Duodenal mucosa (tissue), 2 donors: ENCODE data around the gene CMTM2.
"Not testable (repeated sequence)": the region's sequence is repeated elsewhere in the genome, so short reads cannot be mapped to it uniquely, and the experiment has no call there.

ENCODE experiments used
- H3K27ac ChIP-seq: one replicate; pipeline ENCODE4 v1.7.0; 2013; ENCODE audit warnings: low read depth, low read length
- H3K27me3 ChIP-seq, 2 donors: one replicate each; pipeline ENCODE4 v1.7.0; 2013; ENCODE audit warnings: low read length in 2 of 2, control low read depth in 1 of 2; ENCODE audit not compliant: insufficient read depth in 2 of 2, control insufficient read depth in 1 of 2
- H3K36me3 ChIP-seq, 2 donors: one replicate each; pipeline ENCODE4 v1.7.0; 2013; ENCODE audit warnings: low read length in 2 of 2, control low read depth in 1 of 2; ENCODE audit not compliant: insufficient read depth in 2 of 2, control insufficient read depth in 1 of 2
- H3K4me1 ChIP-seq, 2 donors: one replicate each; pipeline ENCODE4 v1.7.0; 2013; ENCODE audit warnings: low read length in 2 of 2, control low read depth in 1 of 2; ENCODE audit not compliant: insufficient read depth in 2 of 2, control insufficient read depth in 1 of 2
- H3K4me3 ChIP-seq, 2 donors: one replicate each; pipeline ENCODE4 v1.7.0; 2013; ENCODE audit warnings: low read length in 2 of 2, low read depth in 1 of 2
- H3K9ac ChIP-seq, 2 donors: one replicate each; pipeline ENCODE4 v1.7.0; 2013; ENCODE audit warnings: low read length in 2 of 2, low read depth in 1 of 2
- H3K9me3 ChIP-seq, 2 donors: one replicate each; pipeline ENCODE4 v1.7.0; 2013; ENCODE audit warnings: low read length in 2 of 2, control low read depth in 1 of 2; ENCODE audit not compliant: control insufficient read depth in 1 of 2

CMTM2 gene

GRCh38 chr16:66596559-66596958 lies 17.3 kb downstream of the CMTM2 start:
- H3K27ac ChIP-seq, H3K4me3 ChIP-seq, H3K36me3 ChIP-seq, H3K27me3 ChIP-seq, H3K9ac ChIP-seq, H3K9me3 ChIP-seq, H3K4me1 ChIP-seq: not testable (repeated sequence)

GRCh38 chr16:66596986-66597848 lies 18.0 kb downstream of the CMTM2 start:
- H3K4me3 ChIP-seq = no peak overlapping the region
- H3K27ac ChIP-seq = no peak overlapping the region
- no peaks in the 10 kb centered on the region for H3K27me3 ChIP-seq
- H3K9me3 ChIP-seq = no peaks in the 10 kb centered on the region
- H3K4me1 ChIP-seq = no peaks in the 10 kb centered on the region
- H3K36me3 ChIP-seq = no peaks in the 10 kb centered on the region
- H3K9ac ChIP-seq = no peak overlapping the region

GRCh38 chr16:66598111-66598510 lies 18.8 kb downstream of the CMTM2 start:
- no peaks in the 10 kb centered on the region for H3K4me1 ChIP-seq

GRCh38 chr16:66599726-66600125 lies 20.5 kb downstream of the CMTM2 start:
- Histone ChIP-seq H3K4me1 (peaks cover 0 to 5% of the 10 kb centered on the region in 2 donors), H3K36me3 (no peaks in the 10 kb centered on the region), H3K9ac (no peak overlapping the region), H3K27ac (no peak overlapping the region), H3K27me3 (peaks cover 0 to 4% of the 10 kb centered on the region in 2 donors), H3K4me3 (no peak overlapping the region), H3K9me3 (no peaks in the 10 kb centered on the region)

More at GRCh38 chr16:66598111-66598510, 18.8 kb downstream of the CMTM2 start:
- Histone ChIP-seq H3K9me3 (no peaks in the 10 kb centered on the region), H3K27me3 (no peaks in the 10 kb centered on the region), H3K9ac (no peak overlapping the region), H3K27ac (no peak overlapping the region), H3K4me3 (no peak overlapping the region), H3K36me3 (no peaks in the 10 kb centered on the region)

DNA sequence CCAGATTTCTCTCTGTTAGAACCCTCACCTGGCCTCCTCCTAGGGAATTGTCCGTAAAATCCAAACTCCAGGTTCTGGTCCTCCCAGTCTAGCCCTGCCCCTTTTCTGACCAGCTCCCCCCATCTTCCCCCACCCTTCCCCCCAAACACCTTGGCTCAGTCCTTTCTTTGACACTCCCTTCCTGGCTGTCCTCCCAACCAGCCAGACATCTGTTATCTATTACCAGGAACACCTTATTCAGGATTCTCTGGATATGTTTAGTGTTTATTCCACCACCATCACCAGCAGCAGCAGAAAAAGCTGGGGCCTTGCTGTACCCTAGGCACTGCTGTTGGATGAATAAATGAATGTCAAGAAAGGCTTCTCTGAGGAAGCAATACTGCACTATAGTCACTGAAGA lies 21.2 kb downstream of the CMTM2 start:
- Histone ChIP-seq H3K4me1 (peaks cover 0 to 5% of the 10 kb centered on the region in 2 donors), H3K9me3 (no peaks in the 10 kb centered on the region), H3K4me3 (no peak overlapping the region), H3K27me3 (peaks cover 0 to 4% of the 10 kb centered on the region in 2 donors), H3K27ac (no peak overlapping the region), H3K36me3 (no peaks in the 10 kb centered on the region), H3K9ac (no peak overlapping the region)

DNA sequence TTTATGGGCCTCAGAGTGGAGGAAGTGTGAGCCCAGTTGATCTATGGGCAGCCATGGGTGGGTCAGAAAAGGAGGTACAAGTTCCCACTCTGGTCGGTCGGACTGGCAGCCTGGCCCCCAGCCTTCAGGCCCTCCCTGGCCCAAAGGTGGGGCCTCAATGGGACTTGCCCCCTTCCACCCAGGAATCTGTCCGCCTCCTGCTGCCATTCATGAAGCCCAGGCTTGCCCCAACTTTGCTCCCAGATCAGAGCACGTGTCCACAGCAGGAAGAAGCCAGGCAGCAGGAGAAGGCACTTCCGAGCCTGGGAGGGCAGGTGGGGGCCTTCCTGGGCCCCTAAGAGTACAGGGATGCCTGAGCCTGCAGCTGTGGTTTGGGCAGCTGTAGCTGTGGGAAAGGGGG lies 22.2 kb downstream of the CMTM2 start:
- Histone ChIP-seq H3K4me3 (no peak overlapping the region), H3K36me3 (no peaks in the 10 kb centered on the region), H3K9me3 (no peaks in the 10 kb centered on the region), H3K9ac (no peak overlapping the region), H3K27ac (no peak overlapping the region), H3K4me1 (peaks cover 0 to 15% of the 10 kb centered on the region in 2 donors), H3K27me3 (peaks cover 0 to 4% of the 10 kb centered on the region in 2 donors)

- peaks cover 0 to 4% of the 10 kb centered on the region in 2 donors for H3K27me3 ChIP-seq
- H3K9ac ChIP-seq = peak overlapping the region; percentile 39 to 43
- H3K9me3 ChIP-seq = no peaks in the 10 kb centered on the region
- H3K27ac ChIP-seq = no peak overlapping the region
- peak overlapping the region; percentile 63 to 73 for H3K4me3 ChIP-seq
- H3K4me1 ChIP-seq = peaks cover 2 to 26% of the 10 kb centered on the region in 2 donors
- peaks cover 0 to 2% of the 10 kb centered on the region in 2 donors for H3K36me3 ChIP-seq
Observed at GRCh38 chr16:66603537-66604375, 24.5 kb downstream of the CMTM2 start.

GRCh38 chr16:66604376-66605176 lies 25.3 kb downstream of the CMTM2 start, which contains the start of gene CMTM3:
Gene CMTM3, plus strand, starts transcription at chr16:66604704. Its CDS starts 102 bp downstream, at chr16:66604806.
- Histone ChIP-seq H3K36me3 (peaks cover 0 to 10% of the 10 kb centered on the region in 2 donors), H3K4me3 (peak within 1 kb of the TSS; percentile 63 to 73), H3K4me1 (peaks cover 5 to 30% of the 10 kb centered on the region in 2 donors), H3K27ac (peak within 1 kb of the TSS; percentile 20), H3K27me3 (peaks cover 0 to 4% of the 10 kb centered on the region in 2 donors), H3K9ac (peak within 1 kb of the TSS; percentile 39 to 43), H3K9me3 (no peaks in the 10 kb centered on the region)

DNA sequence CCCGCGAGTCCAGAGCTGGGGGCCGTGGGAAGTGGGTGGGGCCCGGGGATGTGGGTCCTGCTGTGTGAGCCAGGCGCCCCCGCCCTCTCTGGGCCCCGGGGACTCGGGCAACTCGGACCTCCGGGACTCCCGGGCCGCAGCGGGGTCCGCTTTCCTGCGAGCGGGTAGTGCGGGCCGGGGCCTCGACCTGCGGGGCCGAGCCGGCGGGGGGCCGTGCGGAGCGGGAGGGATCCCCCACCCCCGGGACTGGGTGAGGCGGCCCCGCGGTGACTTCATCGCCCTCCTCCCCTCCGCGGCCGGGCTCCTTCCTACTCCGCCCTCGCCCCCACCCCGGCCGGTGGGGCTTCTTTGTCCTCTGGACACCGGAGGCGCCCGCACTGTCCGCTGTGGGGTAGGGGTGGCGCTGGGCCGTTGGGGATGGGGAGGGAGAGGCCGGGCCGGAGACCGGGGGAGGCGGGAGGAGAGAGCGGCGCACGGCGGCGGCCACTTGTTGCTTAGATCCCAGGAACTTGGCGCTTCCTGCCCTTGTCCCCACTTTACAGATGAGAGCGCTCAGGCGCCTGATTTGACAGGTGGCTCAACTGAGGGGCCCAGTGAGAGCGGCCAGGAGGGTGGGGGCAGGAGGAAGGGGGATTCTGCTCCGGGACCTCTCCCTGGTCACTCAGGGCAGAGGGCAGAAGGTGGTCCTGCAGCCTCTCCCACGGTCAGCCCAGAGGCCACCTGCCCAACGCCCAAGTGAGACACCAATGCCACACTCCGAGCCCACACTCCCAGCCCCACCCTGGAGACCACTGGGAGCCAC lies 26.1 kb downstream of the CMTM2 start:
- Histone ChIP-seq H3K4me1 (peaks cover 5 to 30% of the 10 kb centered on the region in 2 donors), H3K9ac (peak overlapping the region; percentile 38 to 39), H3K9me3 (no peaks in the 10 kb centered on the region), H3K4me3 (peak overlapping the region; percentile 57 to 61), H3K27me3 (peaks cover 0 to 4% of the 10 kb centered on the region in 2 donors), H3K36me3 (peaks cover 0 to 18% of the 10 kb centered on the region in 2 donors), H3K27ac (peak overlapping the region; percentile 20)
